Activated CD4-positive, alpha-beta T cell treated with anti-CD3 and anti-CD28 coated beads for 36 hours (primary cell): ENCODE data around the gene EPB41L4B. TPM values are rescaled to one million over a fixed set of nuclear protein-coding genes. Genes with fewer than 3 reads are reported as not detected.
"Not testable (repeated sequence)": the region's sequence is repeated elsewhere in the genome, so short reads cannot be mapped to it uniquely, and the experiment has no call there.

Experiments
- ATAC-seq: fragments of 200-7000 bp; cut with Tn5 transposase; one replicate; pipeline ENCODE4 v1.10.0; 2021; ENCODE audit warnings: mild to moderate bottlenecking, moderate library complexity
- CTCF ChIA-PET: fragments of 350-600 bp; sonication (Branson Sonifier 250); formaldehyde crosslinking; loops from one replicate; lab custom pipeline; 2021; ENCODE audit warnings: antibody characterized with exemption; lab: Charles Lee
- POLR2A ChIA-PET: fragments of 350-600 bp; sonication (Branson Sonifier 250); formaldehyde crosslinking; loops from one replicate; lab custom pipeline; 2021; ENCODE audit warnings: antibody characterized with exemption, inconsistent platforms; lab: Charles Lee
- DNase-seq: peaks from one replicate; pipeline ENCODE4 v3.0.0-alpha.2; 2020
- H3K27ac Mint-ChIP-seq: one replicate; pipeline ENCODE4 v1.8.0; 2021; ENCODE audit warnings: mixed read lengths
- H3K27me3 Mint-ChIP-seq: one replicate; pipeline ENCODE4 v1.8.0; 2021; ENCODE audit warnings: mixed read lengths
- H3K36me3 Mint-ChIP-seq: one replicate; pipeline ENCODE4 v1.8.0; 2021; ENCODE audit warnings: low read depth, mixed read lengths
- H3K4me1 Mint-ChIP-seq: one replicate; pipeline ENCODE4 v1.8.0; 2021; ENCODE audit warnings: mixed read lengths
- H3K4me3 Mint-ChIP-seq: one replicate; pipeline ENCODE4 v1.8.0; 2021; ENCODE audit warnings: mild to moderate bottlenecking, moderate library complexity, mixed read lengths
- H3K9me3 Mint-ChIP-seq: one replicate; pipeline ENCODE4 v1.8.0; 2021; ENCODE audit warnings: low read depth, mixed read lengths
- intact Hi-C, 2 experiments: fragments of 100-400 bp; cut with DNase I in 1 of 2; cut with micrococcal nuclease in 1 of 2; formaldehyde crosslinking; loops; one replicate each; pipeline versions ENCODE4 v1.14.2 to v1.15.1; 2022 to 2024; cut with DNase I, micrococcal nuclease
- total RNA-seq, 2 experiments: library from RNA; stranded (reverse); gene quantifications; one replicate each; pipeline ENCODE4 v1.2.3, GENCODE V29; 2021

The EPB41L4B gene
- total RNA-seq, 2 experiments from 2014 or later: 0.23 to 0.33 TPM

DNA sequence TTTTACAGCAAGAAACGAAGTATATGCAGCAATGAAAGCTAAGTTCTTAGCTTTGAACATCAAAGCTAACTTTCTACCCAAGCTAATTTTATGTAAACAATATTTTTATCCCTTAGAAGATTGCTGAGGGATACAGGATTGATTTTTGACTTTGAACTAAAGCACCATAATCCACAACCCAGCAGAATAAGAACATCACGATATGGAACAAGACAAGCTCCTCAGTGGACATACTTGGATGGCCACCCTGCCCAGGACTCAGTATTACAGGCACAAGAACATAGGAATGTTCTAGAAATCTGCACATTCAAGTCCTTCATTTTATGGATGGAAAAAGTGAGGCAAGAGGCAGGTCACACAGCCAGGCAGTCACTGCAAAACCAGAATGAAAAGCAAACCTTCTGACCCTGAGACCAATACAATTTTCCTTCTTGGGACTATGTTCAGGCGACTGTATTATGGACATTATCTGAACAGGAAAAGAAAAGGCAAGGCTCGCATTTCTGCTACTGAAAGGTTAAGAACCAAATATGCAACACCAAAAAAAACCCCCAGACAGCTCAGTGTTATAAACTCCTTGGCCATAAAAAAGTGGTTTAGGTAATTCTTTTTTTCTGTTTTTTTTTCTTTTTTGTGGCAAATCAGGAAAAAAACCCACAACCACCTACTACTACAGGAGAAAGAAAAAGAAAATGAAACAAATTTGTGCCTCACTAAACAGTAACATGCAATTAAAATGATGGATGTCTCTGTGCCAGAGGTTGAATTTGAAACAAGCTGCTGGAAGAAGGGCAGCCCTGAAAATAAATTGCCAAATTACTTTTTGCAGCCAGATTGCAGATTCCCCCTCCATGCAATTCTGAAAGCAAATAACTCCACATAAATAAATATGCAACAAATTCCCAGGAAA lies 25.4 kb downstream of the EPB41L4B start:
- Mint-ChIP-seq H3K36me3 (no peaks in the 10 kb centered on the region), H3K9me3 (no peaks in the 10 kb centered on the region), H3K27me3 (peaks cover 11% of the 10 kb centered on the region), H3K27ac (no peak overlapping the region), H3K4me3 (no peak overlapping the region), H3K4me1 (peaks cover 1% of the 10 kb centered on the region)
- DNase-seq (no peak), ATAC-seq (no peak)
- CTCF ChIA-PET: no interaction called here
- intact Hi-C loops: no loop called here
- POLR2A ChIA-PET: no interaction called here

- no peak for DNase-seq
- ChIA-PET CTCF (no interaction called here), POLR2A (no interaction called here)
- no peak overlapping the region for H3K4me3 Mint-ChIP-seq
- intact Hi-C loops: no loop called here
- no peaks in the 10 kb centered on the region for H3K36me3 Mint-ChIP-seq
- no peak overlapping the region for H3K27ac Mint-ChIP-seq
- no peaks in the 10 kb centered on the region for H3K9me3 Mint-ChIP-seq
- peaks cover 4% of the 10 kb centered on the region for H3K27me3 Mint-ChIP-seq
- H3K4me1 Mint-ChIP-seq: no peaks in the 10 kb centered on the region
- no peak for ATAC-seq
These were observed 30.5 kb downstream of the EPB41L4B start for GRCh38 chr9:109290385-109290784.

DNA sequence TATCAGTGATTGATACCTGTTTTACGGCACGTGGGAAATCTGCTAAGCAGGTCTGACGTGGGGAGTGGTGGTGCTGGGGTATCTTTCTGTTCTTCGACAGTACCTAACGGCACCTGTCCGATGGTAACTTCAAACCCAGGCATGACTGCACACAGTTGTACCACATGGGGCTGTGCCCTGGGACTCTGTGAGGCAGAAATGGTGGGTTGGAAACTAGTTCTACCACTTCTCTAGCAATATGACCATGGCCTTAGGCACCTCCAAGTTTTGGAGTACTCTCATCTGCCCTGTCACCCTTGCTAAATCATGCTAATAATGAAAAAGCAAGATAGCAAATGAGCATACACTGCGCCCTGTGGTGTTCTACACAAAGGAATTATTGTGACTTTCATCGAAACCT lies 30.9 kb downstream of the EPB41L4B start:
- POLR2A ChIA-PET: no interaction called here
- H3K27me3 Mint-ChIP-seq: peaks cover under 1% of the 10 kb centered on the region
- DNase-seq: no peak
- ATAC-seq: no peak
- CTCF ChIA-PET: no interaction called here
- no peaks in the 10 kb centered on the region for H3K9me3 Mint-ChIP-seq
- no peaks in the 10 kb centered on the region for H3K36me3 Mint-ChIP-seq
- intact Hi-C loops: no loop called here
- no peak overlapping the region for H3K4me3 Mint-ChIP-seq
- no peaks in the 10 kb centered on the region for H3K4me1 Mint-ChIP-seq
- H3K27ac Mint-ChIP-seq: no peak overlapping the region

GRCh38 chr9:109289186-109289585 lies 31.7 kb downstream of the EPB41L4B start:
- Mint-ChIP-seq H3K4me3 (no peak overlapping the region), H3K9me3 (no peaks in the 10 kb centered on the region), H3K36me3 (no peaks in the 10 kb centered on the region), H3K27me3 (no peaks in the 10 kb centered on the region), H3K4me1 (no peaks in the 10 kb centered on the region), H3K27ac (no peak overlapping the region)
- ATAC-seq (no peak), DNase-seq (no peak)
- intact Hi-C loops: no loop called here
- POLR2A ChIA-PET: no interaction called here
- CTCF ChIA-PET: no interaction called here

DNA sequence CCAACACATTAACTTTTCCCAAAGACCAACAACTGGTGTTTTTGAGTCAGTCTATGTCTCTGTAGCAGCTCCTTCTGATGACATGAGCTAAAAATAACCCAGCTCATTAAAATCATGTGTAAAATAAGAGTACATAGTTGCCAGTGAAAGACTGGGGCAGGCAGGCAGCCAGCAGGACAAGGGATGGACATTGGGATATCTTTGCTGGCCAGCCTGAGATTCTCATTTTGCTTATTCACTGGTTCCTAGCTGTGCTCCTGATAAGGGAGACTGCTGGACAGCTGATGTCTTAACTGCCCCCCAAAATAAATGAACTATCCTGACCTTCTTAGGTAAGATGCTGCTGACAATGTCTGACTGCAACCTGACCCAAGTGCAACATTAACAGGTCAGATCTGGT lies 33.9 kb downstream of the EPB41L4B start:
- ATAC-seq (no peak), DNase-seq (no peak)
- Mint-ChIP-seq H3K27ac (no peak overlapping the region), H3K27me3 (peaks cover 11% of the 10 kb centered on the region), H3K4me3 (no peak overlapping the region), H3K9me3 (no peaks in the 10 kb centered on the region), H3K4me1 (no peaks in the 10 kb centered on the region), H3K36me3 (no peaks in the 10 kb centered on the region)
- CTCF ChIA-PET: interaction anchor here (0.6 to 0.8 kb wide), 3 partner anchors 17 to 686 kb away, joined by 3 to 5 read pairs (median 3); no protein-coding TSS in a partner anchor
- POLR2A ChIA-PET: no interaction called here
- intact Hi-C loops: no loop called here

- ChIA-PET POLR2A (no interaction called here), CTCF (interaction anchor here (0.6 to 0.8 kb wide), 4 partner anchors 17 to 1630 kb away, joined by 3 to 5 read pairs (median 3); no protein-coding TSS in a partner anchor)
- H3K27ac Mint-ChIP-seq: no peak overlapping the region
- H3K4me1 Mint-ChIP-seq: no peaks in the 10 kb centered on the region
- intact Hi-C loops: no loop called here
- ATAC-seq (no peak), DNase-seq (no peak)
- H3K36me3 Mint-ChIP-seq: no peaks in the 10 kb centered on the region
- no peaks in the 10 kb centered on the region for H3K9me3 Mint-ChIP-seq
- peaks cover 13% of the 10 kb centered on the region for H3K27me3 Mint-ChIP-seq
- no peak overlapping the region for H3K4me3 Mint-ChIP-seq
These were observed 34.3 kb downstream of the EPB41L4B start for GRCh38 chr9:109286571-109286977.

DNA sequence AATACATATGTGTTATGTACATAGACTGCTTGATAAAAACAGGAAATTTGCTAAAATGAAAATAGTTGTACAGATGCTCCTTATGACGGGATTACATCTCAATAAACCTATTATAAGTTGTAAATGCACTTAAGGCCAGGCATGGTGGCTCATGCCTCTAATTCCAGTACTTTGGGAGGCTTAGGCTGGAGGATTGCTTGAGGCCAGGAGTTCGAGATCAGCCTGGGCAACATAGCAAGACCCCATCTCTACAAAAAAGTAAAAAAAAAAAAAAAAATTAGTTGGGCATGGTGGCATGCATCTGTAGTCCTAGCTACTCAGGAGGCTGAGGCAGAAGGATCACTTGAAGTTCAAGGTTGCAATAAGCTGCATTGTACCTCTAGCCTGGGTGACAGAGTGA lies 37.2 kb downstream of the EPB41L4B start:
- H3K4me3 Mint-ChIP-seq, H3K9me3 Mint-ChIP-seq, H3K27ac Mint-ChIP-seq, ATAC-seq, DNase-seq, H3K36me3 Mint-ChIP-seq, intact Hi-C loops, H3K4me1 Mint-ChIP-seq, POLR2A ChIA-PET: not testable (repeated sequence)
- CTCF ChIA-PET: interaction anchor here (0.7 kb wide), 1 partner anchor 320 kb away, joined by 3 read pairs; no protein-coding TSS in a partner anchor
- H3K27me3 Mint-ChIP-seq: peaks cover 13% of the 10 kb centered on the region

DNA sequence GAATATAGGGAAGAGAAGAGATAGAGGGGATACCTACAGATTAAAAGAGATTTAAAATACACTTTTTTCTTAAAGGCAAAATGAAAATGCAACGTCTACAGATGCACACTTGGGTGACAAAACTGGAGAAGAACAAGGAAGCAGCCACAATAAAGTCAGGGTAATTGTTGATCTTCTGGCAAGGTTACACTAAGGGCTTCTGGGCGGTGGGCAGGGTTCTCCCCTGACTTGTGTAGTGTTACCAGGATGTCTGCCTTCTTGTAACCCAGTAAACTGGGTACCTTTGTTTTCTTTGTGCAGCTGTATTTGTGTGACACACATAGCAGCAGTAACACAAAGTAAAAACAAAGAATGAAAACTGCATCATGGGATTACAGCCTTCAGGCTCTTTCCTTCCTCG lies 37.8 kb downstream of the EPB41L4B start:
- DNase-seq (no peak), ATAC-seq (no peak)
- Mint-ChIP-seq H3K4me3 (no peak overlapping the region), H3K4me1 (no peaks in the 10 kb centered on the region), H3K36me3 (no peaks in the 10 kb centered on the region), H3K27me3 (peaks cover 15% of the 10 kb centered on the region), H3K9me3 (no peaks in the 10 kb centered on the region), H3K27ac (no peak overlapping the region)
- POLR2A ChIA-PET: no interaction called here
- CTCF ChIA-PET: no interaction called here
- intact Hi-C loops: no loop called here

- H3K27me3 Mint-ChIP-seq: peaks cover 19% of the 10 kb centered on the region
- H3K4me3 Mint-ChIP-seq: no peak overlapping the region
- H3K36me3 Mint-ChIP-seq: no peaks in the 10 kb centered on the region
- H3K4me1 Mint-ChIP-seq: no peaks in the 10 kb centered on the region
- ATAC-seq (no peak), DNase-seq (no peak)
- ChIA-PET CTCF (no interaction called here), POLR2A (no interaction called here)
- no peak overlapping the region for H3K27ac Mint-ChIP-seq
- intact Hi-C loops: no loop called here
- no peaks in the 10 kb centered on the region for H3K9me3 Mint-ChIP-seq
These were observed 38.6 kb downstream of the EPB41L4B start for GRCh38 chr9:109282302-109282701.

- ATAC-seq: no peak
- H3K36me3 Mint-ChIP-seq: no peaks in the 10 kb centered on the region
- H3K4me1 Mint-ChIP-seq: no peaks in the 10 kb centered on the region
- intact Hi-C loops: no loop called here
- no peaks in the 10 kb centered on the region for H3K9me3 Mint-ChIP-seq
- POLR2A ChIA-PET: no interaction called here
- CTCF ChIA-PET: no interaction called here
- no peak overlapping the region for H3K27ac Mint-ChIP-seq
- DNase-seq: no peak
- H3K27me3 Mint-ChIP-seq: peaks cover 24% of the 10 kb centered on the region
- no peak overlapping the region for H3K4me3 Mint-ChIP-seq
These were observed 39.3 kb downstream of the EPB41L4B start for GRCh38 chr9:109281518-109281917.

- ATAC-seq: no peak
- intact Hi-C loops: no loop called here
- no peaks in the 10 kb centered on the region for H3K9me3 Mint-ChIP-seq
- no peak overlapping the region for H3K27ac Mint-ChIP-seq
- ChIA-PET CTCF (interaction anchor here (0.6 to 1.0 kb wide), 2 partner anchors 43 to 273 kb away, joined by 3 to 4 read pairs; no protein-coding TSS in a partner anchor), POLR2A (no interaction called here)
- H3K36me3 Mint-ChIP-seq: no peaks in the 10 kb centered on the region
- H3K4me3 Mint-ChIP-seq: no peak overlapping the region
- no peak for DNase-seq
- peaks cover 27% of the 10 kb centered on the region for H3K27me3 Mint-ChIP-seq
- H3K4me1 Mint-ChIP-seq: no peaks in the 10 kb centered on the region
These were observed 42.0 kb downstream of the EPB41L4B start for GRCh38 chr9:109278848-109279247.

DNA sequence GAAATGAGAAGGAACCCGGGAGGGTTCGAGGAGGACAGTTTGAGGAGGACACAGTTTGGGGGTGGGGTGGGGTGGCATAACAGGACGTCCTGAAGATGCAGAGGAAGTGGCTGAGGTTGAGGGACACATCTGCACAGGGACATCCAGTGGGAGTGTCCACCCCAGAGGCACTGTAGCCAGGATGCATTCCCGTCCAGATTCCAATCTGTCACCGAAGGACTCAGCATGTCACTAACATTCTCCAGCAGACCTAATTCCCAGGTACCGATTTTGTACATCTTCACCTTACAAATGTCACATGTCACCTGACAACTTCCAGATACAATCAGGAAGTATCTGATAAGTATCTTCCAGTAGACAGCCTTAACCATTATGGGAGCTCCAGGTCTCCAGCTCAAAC lies 42.6 kb downstream of the EPB41L4B start:
- H3K9me3 Mint-ChIP-seq: no peaks in the 10 kb centered on the region
- DNase-seq: no peak
- intact Hi-C loops: no loop called here
- ChIA-PET CTCF (interaction anchor here (0.6 to 0.8 kb wide), 2 partner anchors 40 to 273 kb away, joined by 3 read pairs; no protein-coding TSS in a partner anchor), POLR2A (no interaction called here)
- no peak overlapping the region for H3K27ac Mint-ChIP-seq
- no peak overlapping the region for H3K4me3 Mint-ChIP-seq
- no peak for ATAC-seq
- H3K27me3 Mint-ChIP-seq: peaks cover 25% of the 10 kb centered on the region
- no peaks in the 10 kb centered on the region for H3K4me1 Mint-ChIP-seq
- no peaks in the 10 kb centered on the region for H3K36me3 Mint-ChIP-seq
